Measurements from ENCODE around the gene SEC24C.
"Not testable (repeated sequence)": the region's sequence is repeated elsewhere in the genome, so short reads cannot be mapped to it uniquely, and the experiment has no call there.

SEC24C gene

GRCh38 chr10:73793456-73793855, 49.3 kb downstream of the SEC24C start:
- no peak for DNase-seq (ENCODE audit: low read depth in 2 of 2)

- not testable (repeated sequence) for DNase-seq (ENCODE audit: low read depth in 2 of 2)
Observed at GRCh38 chr10:73795491-73795890, 51.3 kb downstream of the SEC24C start.

- DNase-seq (ENCODE audit: low read depth in 2 of 2) = not testable (repeated sequence)
Observed at GRCh38 chr10:73796035-73796434, 51.9 kb downstream of the SEC24C start.

GRCh38 chr10:73796766-73797165, 52.6 kb downstream of the SEC24C start:
- DNase-seq (ENCODE audit: low read depth in 2 of 2) = no peak

- DNase-seq (ENCODE audit: low read depth in 2 of 2) = no peak
Observed at GRCh38 chr10:73797324-73798025, 53.3 kb downstream of the SEC24C start.

GRCh38 chr10:73798087-73798486, 53.9 kb downstream of the SEC24C start:
- DNase-seq (ENCODE audit: low read depth in 2 of 2) = no peak

GRCh38 chr10:73798927-73799560, 54.9 kb downstream of the SEC24C start:
- no peak for DNase-seq (ENCODE audit: low read depth in 2 of 2)

GRCh38 chr10:73799899-73800559, 55.9 kb downstream of the SEC24C start:
- no peak for DNase-seq (ENCODE audit: low read depth in 2 of 2)

- DNase-seq (ENCODE audit: low read depth in 2 of 2) = no peak
Observed at GRCh38 chr10:73800560-73801252, 56.5 kb downstream of the SEC24C start.

- DNase-seq (ENCODE audit: low read depth in 2 of 2) = no peak
Observed at GRCh38 chr10:73801253-73801590, 57.0 kb downstream of the SEC24C start.

- no peak for DNase-seq (ENCODE audit: low read depth in 2 of 2)
Observed at GRCh38 chr10:73802276-73802991, 58.3 kb downstream of the SEC24C start.

GRCh38 chr10:73803680-73804286, 59.6 kb downstream of the SEC24C start:
- DNase-seq (ENCODE audit: low read depth in 2 of 2) = no peak

- DNase-seq (ENCODE audit: low read depth in 2 of 2) = no peak
Observed at GRCh38 chr10:73806176-73806950, 62.2 kb downstream of the SEC24C start.

GRCh38 chr10:73807471-73807870, 63.3 kb downstream of the SEC24C start:
- no peak for DNase-seq (ENCODE audit: low read depth in 2 of 2)

GRCh38 chr10:73808021-73808815, 64.0 kb downstream of the SEC24C start:
- DNase-seq (ENCODE audit: low read depth in 2 of 2) = no peak

GRCh38 chr10:73809061-73809818, 65.1 kb downstream of the SEC24C start:
- DNase-seq (ENCODE audit: low read depth in 2 of 2) = no peak

- no peak for DNase-seq (ENCODE audit: low read depth in 2 of 2)
Observed at GRCh38 chr10:73810358-73810734, 66.2 kb downstream of the SEC24C start.

- DNase-seq (ENCODE audit: low read depth in 2 of 2) = no peak
Observed at GRCh38 chr10:73810735-73811465, 66.7 kb downstream of the SEC24C start.

Measured in fibroblast of skin of left biceps (primary cell).